ENCODE data around the gene ITPRIPL2.

- TF ChIP-seq CTCF (IDR thresholded peaks at IDR 0.05) (no peak), POLR2A (IDR thresholded peaks at IDR 0.05) (no peak)
These were observed 19.9 kb upstream of the ITPRIPL2 start for GRCh38 chr16:19093631-19094541.
